HT1080 (cell line): ENCODE results near the gene TRERF1. TPM values are rescaled to one million over a fixed set of nuclear protein-coding genes. Genes with fewer than 3 reads are reported as not detected.

Source experiments
- DNase-seq: peaks from one replicate; pipeline ENCODE4 v3.0.0-alpha.2; 2015; ENCODE audit warnings: low read depth
- total RNA-seq: library from RNA; depleted of rRNA; stranded (reverse); fragments of >200 nt; shearing (Covaris generic); gene quantifications from 2 replicates; pipeline ENCODE4 v1.2.3, GENCODE V29; 2014

Gene TRERF1
- total RNA-seq, 1 experiment from 2014 or later, result 11.4 TPM

DNA sequence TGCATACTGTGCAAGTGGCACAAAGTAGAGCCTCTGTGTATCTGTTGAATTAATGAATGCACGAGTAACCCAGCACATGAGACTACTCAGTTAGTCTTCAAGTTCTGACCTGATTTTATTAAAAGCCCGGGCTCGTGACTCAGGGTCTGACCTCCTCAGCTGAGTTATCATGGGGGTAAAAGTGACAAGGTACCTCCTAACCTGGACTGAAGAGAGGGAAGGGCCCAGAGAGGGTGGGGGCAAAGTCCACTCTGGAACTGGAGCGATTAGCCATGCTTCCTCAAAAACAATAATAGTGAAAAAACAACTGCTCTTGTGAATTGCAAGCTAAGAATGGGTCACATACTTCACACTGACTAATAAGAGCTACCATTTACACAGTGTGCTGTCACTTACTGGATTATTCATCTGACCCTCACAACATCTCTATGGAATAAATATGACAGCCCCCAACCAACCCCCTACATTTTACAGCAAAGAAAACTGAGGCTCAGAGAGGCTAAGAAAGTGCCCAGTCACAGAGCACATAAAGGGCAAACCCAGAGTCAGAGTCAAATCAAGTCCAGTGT, 26.7 kb downstream of the TRERF1 start:
- no peak for DNase-seq

DNA sequence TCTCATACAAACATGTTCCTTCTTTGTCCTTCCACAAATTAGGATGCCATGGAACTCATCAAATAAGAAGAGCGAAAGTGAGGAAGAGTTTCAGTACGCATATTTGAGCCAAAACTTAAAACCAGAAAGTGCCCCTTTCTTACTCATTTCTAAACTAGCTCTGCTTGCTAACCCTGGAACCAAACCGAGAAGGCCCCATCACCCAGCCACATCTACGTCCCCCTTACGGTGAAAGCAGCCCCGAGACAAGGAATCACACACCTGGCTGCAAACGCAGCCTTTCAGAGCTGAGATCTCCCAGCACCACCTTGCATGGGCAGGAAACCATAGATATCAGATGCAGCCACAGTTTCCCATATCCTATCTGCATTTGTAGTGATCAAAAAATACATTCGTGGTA, 28.5 kb downstream of the TRERF1 start:
- DNase-seq, result no peak

DNA sequence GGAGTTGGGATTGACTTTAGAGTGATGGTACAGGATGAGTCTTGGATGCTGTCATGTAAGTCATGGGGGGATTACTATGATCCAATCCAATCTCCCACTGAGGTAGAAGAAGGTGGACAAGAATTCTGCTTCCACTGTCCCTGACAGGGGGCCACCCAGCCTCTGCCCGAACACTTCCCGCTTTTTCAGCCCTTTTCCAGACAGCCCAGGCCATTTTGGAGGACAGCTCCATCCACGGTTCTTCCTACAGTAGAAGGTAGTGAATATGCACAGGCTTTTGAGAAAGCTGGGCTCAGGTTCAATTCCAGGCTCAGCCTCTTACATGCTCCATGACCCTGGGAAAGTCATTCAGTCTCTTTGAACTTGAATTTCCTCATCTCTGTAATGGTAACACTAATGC, 31.0 kb downstream of the TRERF1 start:
- DNase-seq, result no peak

DNA sequence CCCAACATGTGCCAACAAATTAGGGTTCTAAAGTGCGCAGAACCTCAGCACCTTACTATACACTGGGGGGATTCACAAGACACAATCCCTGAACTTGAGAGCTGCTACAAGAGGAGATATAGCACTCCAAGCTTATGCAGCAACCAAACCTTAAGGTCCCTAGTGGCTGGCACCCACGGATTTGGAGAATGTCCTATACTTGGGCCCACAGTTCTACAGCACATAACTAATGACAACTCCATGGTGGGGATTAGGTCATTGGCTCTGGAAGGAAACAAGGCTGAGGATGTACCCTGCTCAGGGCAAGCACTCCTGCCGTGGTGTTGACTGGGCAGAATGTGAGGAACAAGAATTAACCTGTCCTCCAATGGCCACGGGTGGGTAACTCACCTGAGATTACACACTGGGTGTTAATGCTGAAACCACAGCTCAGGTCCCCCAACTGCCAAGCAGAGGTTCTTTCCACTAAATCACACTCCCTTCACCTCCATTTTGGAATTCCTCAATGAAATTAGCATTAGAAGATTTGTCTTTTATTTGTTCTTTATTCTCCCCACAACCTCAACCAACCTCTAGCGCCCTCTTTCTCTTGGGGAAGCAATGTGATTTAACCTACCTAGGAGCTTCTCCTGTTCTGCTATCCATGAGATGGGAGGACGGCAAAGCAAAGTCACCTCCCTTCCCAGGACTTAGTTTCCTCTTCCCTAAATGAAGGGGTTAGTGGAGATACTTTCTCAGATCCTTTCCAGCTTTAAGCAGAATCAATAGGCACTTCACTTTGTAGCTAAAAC, 32.0 kb downstream of the TRERF1 start:
- DNase-seq, result no peak

DNA sequence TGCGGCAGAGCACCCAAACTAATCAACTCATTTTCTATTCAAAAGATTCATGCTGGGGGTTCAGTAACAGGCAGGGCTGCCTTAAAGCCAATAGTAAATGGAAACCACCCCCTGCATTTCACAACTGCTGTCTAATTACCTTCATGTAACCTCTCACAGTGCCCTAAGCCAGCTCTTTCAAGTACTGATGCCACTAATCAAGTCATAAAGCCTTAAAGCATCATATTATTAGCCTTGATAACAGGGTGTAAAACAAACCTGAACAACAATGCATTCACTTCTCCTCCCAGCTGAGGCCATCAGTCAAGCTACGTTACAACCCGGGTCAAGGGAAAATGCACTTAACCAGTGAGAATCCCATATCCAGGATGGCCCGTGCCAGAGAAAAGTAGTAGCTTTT, 33.0 kb downstream of the TRERF1 start:
- DNase-seq, result no peak

DNA sequence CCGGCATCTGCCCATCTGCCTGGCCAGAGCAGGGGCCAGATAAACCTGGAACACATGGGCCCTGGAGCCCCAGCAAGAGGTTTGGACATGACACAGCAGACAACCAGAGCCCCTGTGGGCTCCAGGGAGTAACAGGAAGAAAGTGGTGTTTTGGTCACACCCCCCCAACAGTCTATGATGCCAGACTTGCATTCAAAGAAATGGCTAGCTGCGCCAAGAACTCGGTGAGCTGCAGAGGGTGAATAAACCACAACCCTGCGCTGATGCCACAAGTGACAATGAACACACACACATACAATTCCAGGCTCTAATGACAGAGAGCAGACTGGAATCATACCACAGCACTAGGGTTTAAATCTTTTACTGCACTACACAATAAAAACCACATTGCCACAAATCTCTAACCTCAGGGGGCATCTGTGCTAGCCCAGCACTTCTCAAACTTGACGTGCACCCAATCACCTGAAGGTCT, 34.0 kb downstream of the TRERF1 start:
- no peak for DNase-seq

DNA sequence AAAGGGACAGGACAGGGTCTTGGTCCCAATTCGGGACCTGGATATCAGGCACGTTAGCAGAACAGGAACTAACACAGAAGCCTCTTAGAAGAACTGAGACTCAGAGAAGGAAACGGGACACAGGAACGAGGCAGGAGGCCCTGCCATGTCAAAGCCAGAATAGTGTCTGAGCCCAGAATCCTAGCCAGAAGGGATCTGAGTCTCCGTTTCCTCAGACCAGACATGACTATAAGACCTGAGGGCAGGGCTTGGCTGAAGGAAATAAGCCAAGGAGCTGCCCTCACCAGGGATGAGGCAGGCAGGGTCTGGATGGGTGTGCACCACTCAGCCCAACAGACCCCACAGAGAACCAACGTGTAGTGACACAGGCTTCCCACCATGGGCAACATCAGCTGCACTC, 40.3 kb downstream of the TRERF1 start:
- no peak for DNase-seq

DNA sequence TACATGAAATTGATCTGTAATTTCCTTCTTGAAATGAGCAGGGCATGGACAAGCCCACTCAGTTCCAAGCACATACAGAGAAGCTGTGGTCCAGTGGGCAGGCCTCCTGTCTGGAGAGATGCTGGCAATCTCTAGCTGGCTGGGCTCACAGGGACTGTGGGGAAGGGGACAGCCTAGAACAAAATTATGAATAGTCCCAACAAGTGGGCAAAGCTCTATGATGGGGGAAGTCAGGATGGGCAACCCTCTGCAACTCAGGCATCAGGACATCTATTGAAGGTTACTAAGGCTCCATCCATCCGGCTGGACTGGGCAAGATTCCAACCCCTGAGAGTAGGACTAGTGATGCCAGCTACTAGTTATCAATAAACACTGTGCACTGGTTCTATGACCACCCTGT, 40.9 kb downstream of the TRERF1 start:
- no peak for DNase-seq

DNA sequence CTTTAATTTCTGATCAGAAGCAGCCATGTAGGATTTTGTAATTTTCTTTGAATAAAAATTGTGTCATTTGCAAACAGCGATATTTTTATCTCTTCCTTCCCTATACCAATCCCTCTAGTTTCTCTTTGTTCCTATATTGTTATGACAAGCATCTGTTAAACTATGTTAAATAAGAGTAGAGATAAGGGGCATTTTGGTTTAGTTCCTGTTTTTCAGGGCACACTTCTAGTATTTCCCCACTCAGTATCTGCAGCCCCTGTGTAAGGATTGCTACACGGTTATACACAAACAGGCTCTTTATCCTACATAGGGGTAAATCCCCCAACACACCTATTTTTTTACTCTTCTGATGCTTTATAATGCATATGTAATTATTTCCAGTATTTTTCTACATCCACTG, 42.1 kb downstream of the TRERF1 start:
- DNase-seq, result no peak

DNA sequence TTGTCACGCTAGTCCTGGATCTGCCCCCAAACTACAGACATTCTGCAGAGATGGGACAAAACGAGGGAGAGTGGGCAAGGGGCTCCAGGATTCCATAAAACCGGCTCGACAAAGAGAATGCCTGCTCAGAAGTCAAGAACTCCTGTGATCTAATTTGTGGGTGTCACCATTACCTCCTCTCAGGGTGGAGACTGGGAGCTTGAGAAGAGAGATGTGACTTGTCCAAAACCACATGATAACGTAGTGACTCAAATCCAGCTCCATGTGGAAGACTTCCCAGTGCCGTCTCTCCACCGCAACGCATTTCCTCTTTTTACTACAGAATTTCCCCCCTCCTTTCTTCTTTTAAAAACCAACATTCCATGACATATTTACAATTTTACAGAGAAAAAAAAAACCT, 44.3 kb downstream of the TRERF1 start:
- DNase-seq, result peak; percentile 85

DNA sequence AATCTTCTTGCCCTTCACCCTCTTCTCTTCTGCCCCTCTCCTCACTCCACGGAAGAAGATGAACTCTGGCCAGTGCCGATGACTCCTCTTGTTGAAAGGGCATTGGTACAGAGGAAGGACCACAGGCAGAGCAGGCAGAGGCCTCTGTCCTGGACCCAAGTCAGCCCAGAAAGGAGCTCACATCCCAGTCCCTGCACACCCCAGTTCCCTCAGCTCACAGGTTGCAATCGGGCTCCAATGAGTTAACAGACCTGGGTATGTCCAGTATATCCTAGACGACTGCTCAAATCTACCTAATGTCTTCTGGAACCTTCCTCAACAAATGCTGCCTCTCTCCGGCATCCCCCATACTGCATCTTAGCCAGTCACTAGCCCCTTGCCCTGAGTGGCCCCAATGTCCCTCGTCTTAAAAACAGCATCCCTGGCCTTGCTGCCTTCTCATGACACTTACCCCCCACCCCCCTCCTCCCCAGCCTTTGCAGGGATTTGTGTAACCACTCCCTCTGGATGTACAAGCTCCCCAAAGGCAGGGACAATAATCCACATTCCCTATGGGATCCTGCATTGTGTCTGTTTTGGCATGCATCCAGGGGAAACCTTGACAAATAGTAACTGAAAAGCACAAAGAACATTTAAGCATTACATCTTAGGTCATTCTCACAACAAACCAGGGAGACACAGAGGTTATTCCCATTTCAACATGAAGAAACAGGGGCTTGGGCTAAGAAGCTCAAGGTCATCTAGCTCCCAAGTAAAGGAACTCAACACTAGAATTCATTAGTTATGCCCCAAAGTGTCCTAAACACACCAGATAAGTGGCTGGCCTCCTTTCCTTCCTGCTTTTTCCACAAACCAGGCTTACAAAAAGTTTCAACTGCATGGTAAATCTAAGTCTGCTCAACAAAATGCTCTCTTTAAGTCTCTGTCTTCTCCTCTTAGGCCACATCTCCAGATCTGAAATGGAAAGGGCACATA, 45.1 kb downstream of the TRERF1 start:
- no peak for DNase-seq

DNA sequence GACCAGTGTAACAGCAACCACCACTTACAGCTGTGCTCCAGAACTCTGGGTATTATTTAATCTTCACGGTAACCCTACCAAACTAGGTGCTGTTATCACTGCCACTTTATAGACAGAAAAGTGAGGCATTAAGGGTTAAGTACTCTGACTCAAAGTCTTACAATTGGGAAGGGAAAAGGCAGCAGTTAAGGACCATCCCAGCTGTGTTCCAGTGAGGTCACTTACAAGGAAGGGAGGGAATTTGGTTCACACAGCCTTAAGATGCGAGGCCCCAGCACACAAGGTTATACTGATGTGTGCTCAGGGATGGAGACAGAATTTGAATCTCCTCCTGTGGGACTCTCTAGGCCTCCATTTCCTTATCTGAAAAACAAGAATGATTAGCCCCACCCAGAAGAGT, 46.7 kb downstream of the TRERF1 start:
- peak; percentile 57 for DNase-seq

DNA sequence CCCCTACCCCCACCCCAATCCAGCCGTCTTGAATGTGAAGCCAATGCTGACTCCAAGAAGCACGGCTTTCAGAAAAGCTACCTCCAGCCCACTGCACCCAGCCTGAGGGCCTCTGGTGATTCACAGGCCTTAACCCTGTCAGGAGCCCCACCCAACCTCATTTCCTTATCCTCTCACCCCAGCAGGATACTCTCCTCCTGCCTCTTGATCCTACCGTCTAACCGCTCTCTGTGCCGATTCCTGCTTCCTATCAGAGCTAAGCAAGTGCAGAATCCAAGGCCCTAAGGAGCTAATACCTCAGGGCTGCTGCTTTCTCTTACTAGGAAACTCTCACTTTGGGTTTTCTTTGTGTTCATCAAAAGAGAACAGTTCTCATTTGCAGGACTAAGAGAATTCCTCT, 47.2 kb downstream of the TRERF1 start:
- peak; percentile 95 for DNase-seq

DNA sequence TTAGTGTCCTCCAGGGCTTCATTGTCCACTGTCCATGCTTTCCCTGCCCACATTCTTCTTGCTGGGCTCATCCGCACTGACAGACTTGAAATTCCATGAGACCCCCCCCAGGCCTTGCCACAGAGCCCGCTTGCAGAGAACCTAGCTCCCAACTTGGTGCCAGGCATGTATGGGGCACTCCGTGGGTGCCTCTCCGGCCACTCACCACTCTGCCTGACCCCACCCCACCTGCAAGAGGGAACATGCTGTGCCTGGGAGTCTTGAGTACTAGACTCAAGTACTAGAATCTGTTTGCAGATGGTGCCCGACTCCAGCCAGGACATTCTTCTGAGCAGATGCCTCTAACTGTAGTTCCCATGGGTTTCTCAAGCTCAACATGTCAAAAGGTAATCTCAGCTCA, 47.9 kb downstream of the TRERF1 start:
- DNase-seq, result no peak

DNA sequence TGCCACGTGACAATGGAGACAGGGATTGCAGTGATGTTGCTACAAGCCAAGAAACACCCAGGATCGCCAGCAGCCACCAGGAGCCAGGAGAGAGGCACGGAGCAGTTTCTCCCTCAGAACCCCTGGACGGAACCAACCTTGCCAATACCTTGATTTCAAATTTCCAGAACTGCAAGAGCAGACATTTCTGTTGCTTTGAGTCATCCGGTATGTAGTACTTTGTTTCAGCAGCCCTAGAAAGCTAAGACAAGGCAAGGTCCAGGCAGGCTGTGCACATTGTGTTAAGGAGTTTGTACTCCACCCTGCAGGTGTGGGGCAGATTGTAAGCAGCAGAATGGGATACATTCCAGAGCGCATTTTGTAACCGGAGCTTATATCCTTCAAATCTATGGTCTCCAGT, 48.3 kb downstream of the TRERF1 start:
- no peak for DNase-seq

DNA sequence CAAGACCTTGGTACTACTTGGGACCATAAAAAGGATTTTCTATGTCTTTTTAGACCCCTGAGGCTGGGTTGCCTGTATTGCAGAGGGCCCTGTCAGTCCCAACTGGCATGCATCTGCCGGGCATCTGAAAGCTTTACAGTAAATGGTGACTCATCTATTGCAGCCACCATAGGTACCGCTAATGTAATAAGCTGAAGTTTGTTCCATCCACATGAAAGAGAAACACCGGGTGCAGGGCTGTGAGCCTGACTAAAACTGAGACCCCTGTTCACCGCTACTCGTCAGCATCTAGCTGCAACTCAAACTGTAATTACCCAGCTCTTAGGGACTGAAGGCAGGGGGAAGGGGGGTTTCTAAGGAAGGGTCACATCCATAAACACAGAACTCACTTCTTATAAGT, 49.5 kb downstream of the TRERF1 start:
- peak; percentile 50 for DNase-seq

DNA sequence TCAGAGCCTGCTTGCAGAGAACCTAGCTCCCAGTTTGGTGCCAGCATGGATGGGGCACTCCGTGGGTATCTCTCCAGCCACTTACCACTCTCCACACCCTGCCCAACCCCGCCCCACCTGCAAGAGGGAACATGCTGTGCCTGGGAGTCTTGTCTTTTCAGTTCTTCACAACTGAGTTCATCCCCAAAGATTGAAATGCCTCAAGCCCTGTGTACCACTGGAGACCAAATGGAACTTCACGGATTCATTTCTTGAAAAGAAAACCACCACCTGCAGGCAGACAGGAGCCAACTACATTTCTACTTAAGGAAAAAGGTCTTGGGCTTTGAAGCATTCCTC, 50.1 kb downstream of the TRERF1 start:
- DNase-seq, result no peak

DNA sequence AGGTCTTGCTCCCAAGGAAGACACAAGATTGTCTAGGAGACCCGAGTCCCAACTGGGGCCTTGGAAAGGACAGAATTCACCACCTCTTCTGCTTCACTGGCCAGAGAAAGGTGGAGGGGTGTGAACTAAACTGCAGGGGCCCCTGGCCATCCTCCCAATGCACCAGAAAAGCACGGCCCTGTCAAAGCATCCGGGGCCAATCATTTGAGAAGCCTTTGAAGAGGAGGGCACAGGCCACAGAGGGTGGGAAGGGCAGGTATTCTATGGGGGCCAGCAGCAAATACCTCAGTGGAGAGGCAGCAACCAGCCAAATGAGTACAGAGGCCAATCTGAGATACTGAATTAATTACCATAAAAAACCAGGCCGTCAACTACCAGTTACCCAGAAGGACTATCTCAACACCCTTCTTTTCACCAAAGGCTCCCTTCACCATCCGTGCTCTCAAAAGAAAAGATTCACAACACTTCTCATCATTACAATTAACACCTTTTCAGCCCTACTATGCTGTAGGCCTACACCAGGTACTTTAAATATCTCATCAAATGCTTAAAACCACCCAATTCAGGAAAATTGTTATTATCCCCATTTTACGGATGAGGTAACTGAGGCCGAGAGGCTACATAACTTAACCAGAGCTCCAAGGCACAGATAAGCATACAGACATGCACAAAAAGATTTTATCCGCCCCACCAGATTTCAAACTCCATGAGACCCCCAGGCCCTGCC, 50.7 kb downstream of the TRERF1 start:
- no peak for DNase-seq

DNA sequence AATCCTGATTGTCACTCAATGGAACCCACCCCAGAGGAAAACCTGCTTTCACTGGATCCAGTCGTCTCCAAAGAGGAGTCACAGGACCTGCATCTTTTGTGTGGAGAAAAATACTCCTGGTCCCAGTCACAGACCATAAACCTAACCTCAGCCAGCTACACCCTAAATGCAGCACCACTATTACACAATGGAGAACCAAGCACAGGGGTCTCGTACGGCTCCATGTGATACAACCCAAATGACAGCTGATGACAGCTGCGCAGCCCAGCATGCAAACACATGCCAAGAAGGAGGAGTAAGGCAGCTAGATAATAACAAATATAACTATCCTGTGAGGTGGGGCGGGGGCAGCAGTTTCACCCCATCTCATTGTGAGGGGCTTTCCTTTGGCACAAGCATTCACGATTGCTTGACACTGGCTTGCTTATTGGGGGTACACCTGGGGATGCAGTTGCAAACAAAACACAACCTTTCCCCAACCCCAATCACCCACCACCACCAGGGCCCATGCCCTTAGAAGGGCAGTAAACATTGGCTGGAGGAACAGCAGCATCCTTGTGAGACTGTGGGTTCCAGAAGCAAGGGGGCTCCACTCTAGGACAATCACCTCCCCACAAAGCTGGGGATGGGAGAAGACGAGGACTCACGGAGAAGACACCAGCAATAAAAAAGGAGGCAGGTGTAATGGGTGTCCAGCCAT, 51.5 kb downstream of the TRERF1 start:
- DNase-seq, result no peak

DNA sequence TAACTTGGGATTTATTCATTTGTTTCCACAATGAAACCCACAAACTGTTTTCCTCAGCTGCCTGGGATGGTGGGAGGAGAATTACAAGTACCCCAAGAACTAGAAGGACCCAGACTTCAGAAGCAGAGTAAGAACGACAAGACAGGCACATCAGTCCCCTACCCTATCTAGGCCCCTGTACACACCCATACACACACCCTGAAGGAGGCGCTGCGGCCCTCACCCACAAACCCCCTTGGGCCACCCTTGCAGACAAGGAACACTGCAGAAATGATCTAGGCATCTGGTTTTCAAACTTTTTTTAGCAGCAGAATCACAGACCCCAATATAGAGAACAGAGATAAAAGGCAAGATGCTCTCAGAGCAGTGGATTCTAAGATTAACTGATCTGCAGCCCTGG, 55.0 kb downstream of the TRERF1 start:
- no peak for DNase-seq
